HL-60 (cell line): ENCODE measurements around the gene PTS.

ENCODE experiments used
- CTCF ChIP-seq: IDR thresholded peaks from one replicate; pipeline ENCODE4 v1.5.1; 2011; ENCODE audit warnings: low read length, control low read depth, inconsistent platforms; ENCODE audit not compliant: insufficient read depth
- GABPA ChIP-seq: IDR thresholded peaks from 2 replicates; pipeline ENCODE4 v1.6.1; 2012; ENCODE audit warnings: low read depth
- POLR2AphosphoS5 ChIP-seq: IDR thresholded peaks from 2 replicates; pipeline ENCODE4 v1.6.1; 2012; ENCODE audit warnings: low read depth
- REST ChIP-seq: IDR thresholded peaks from 2 replicates; pipeline ENCODE4 v1.6.1; 2012; ENCODE audit warnings: low read depth; ENCODE audit not compliant: insufficient replicate concordance
- SPI1 ChIP-seq: IDR thresholded peaks from 2 replicates; pipeline ENCODE4 v1.6.1; 2012; ENCODE audit warnings: low read depth, mild to moderate bottlenecking, borderline replicate concordance

GRCh38 chr11:112182867-112183266 is 43.4 kb upstream of the PTS start:
- TF ChIP-seq CTCF: no peak
- no peak for TF ChIP-seq POLR2AphosphoS5
- TF ChIP-seq GABPA: no peak
- TF ChIP-seq REST: no peak
- TF ChIP-seq SPI1: no peak
